HEK293 (cell line): ENCODE results near the gene ETV6.

Source experiments
- HOXA7 ChIP-seq: sonication (generic); formaldehyde crosslinking; IDR thresholded peaks from 2 replicates; pipeline ENCODE4 v1.8.1; 2022; ENCODE audit warnings: missing genetic modification reagents, borderline replicate concordance
- HOXD13 ChIP-seq: sonication (generic); formaldehyde crosslinking; IDR thresholded peaks from 2 replicates; pipeline ENCODE4 v1.8.0; 2022; ENCODE audit warnings: missing genetic modification reagents, borderline replicate concordance
- ZFP3 ChIP-seq: fragments of 450-650 bp; formaldehyde crosslinking; IDR thresholded peaks from 2 replicates; pipeline ENCODE4 v1.5.1; 2016; ENCODE audit warnings: low read depth, missing biosample characterization, missing genetic modification characterization
- ZNF394 ChIP-seq: fragments of 450-650 bp; formaldehyde crosslinking; IDR thresholded peaks from 2 replicates; pipeline ENCODE4 v1.5.1; 2016; ENCODE audit warnings: missing biosample characterization, missing genetic modification characterization, mild to moderate bottlenecking, moderate library complexity, borderline replicate concordance
- ZNF555 ChIP-seq: fragments of 450-650 bp; formaldehyde crosslinking; conservative IDR thresholded peaks from 2 replicates; pipeline ENCODE4 v1.5.1; 2017; ENCODE audit warnings: missing biosample characterization, mild to moderate bottlenecking, missing genetic modification characterization, inconsistent platforms
- TF ChIP-seq, protein P1 (sequence below): fragments of 450-650 bp; formaldehyde crosslinking; IDR thresholded peaks from 2 replicates; pipeline ENCODE4 v1.5.1; 2016; ENCODE audit warnings: missing biosample characterization, missing genetic modification characterization
- TF ChIP-seq, protein P2 (sequence below): fragments of 450-650 bp; formaldehyde crosslinking; IDR thresholded peaks from 2 replicates; pipeline ENCODE4 v1.5.1; 2017; ENCODE audit warnings: missing biosample characterization, missing genetic modification characterization
- TF ChIP-seq, protein P3 (sequence below): fragments of 450-650 bp; formaldehyde crosslinking; IDR thresholded peaks from 2 replicates; pipeline ENCODE4 v1.5.1; 2016; ENCODE audit warnings: missing biosample characterization, missing genetic modification characterization, low read depth
- TF ChIP-seq, protein P4 (sequence below): fragments of 450-650 bp; formaldehyde crosslinking; conservative IDR thresholded peaks from 2 replicates; pipeline ENCODE4 v1.5.1; 2016; ENCODE audit warnings: low read depth, missing biosample characterization, missing genetic modification characterization
- TF ChIP-seq, protein P5 (sequence below): sonication (generic); formaldehyde crosslinking; IDR thresholded peaks from 2 replicates; pipeline ENCODE4 v1.8.1; 2022; ENCODE audit warnings: mild to moderate bottlenecking, moderate library complexity, missing genetic modification reagents

DNA sequence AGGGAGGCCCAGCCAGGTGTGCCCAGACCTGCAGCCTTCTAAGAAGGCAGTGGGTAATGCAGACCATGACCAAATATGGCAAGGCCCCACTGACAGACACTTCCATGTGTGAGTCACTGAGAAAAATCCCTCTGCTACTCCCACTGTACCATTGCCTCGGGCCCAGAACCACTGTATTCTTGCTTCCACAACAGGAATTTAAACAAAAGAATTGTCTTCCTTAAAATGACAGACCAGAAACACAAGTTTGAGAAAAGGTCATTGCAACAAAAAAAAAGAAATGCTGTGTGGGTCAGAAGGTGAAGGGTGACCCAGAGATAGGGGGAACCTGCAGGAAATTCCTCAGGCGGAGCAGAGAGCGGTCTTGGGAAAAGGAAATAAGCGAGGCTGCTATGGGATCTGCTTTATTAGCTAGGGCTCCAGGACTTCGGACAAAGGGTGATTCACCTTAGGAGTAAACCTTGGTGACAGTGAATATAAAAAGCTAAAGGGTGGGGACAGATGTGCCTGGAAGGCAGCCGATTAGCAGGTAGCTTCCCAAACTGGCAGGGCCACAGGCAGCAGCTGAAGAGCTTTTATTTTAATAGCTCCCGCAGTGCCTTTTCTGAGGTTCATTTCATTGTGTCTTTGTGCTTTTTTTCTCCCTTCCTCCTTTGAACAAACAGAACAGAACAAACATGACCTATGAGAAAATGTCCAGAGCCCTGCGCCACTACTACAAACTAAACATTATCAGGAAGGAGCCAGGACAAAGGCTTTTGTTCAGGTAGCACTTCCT, 236.0 kb downstream of the ETV6 start:
- TF ChIP-seq ZFP3 (tag by site-specific recombination) (no peak), HOXD13 (no peak), HOXA7 (CRISPR knock-in tag) (no peak), ZNF394 (tag by site-specific recombination) (no peak), ZNF555 (tag by site-specific recombination) (no peak)
- TF ChIP-seq, protein P1, sequence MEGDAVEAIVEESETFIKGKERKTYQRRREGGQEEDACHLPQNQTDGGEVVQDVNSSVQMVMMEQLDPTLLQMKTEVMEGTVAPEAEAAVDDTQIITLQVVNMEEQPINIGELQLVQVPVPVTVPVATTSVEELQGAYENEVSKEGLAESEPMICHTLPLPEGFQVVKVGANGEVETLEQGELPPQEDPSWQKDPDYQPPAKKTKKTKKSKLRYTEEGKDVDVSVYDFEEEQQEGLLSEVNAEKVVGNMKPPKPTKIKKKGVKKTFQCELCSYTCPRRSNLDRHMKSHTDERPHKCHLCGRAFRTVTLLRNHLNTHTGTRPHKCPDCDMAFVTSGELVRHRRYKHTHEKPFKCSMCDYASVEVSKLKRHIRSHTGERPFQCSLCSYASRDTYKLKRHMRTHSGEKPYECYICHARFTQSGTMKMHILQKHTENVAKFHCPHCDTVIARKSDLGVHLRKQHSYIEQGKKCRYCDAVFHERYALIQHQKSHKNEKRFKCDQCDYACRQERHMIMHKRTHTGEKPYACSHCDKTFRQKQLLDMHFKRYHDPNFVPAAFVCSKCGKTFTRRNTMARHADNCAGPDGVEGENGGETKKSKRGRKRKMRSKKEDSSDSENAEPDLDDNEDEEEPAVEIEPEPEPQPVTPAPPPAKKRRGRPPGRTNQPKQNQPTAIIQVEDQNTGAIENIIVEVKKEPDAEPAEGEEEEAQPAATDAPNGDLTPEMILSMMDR (tag by site-specific recombination) = no peak
- TF ChIP-seq, protein P2, sequence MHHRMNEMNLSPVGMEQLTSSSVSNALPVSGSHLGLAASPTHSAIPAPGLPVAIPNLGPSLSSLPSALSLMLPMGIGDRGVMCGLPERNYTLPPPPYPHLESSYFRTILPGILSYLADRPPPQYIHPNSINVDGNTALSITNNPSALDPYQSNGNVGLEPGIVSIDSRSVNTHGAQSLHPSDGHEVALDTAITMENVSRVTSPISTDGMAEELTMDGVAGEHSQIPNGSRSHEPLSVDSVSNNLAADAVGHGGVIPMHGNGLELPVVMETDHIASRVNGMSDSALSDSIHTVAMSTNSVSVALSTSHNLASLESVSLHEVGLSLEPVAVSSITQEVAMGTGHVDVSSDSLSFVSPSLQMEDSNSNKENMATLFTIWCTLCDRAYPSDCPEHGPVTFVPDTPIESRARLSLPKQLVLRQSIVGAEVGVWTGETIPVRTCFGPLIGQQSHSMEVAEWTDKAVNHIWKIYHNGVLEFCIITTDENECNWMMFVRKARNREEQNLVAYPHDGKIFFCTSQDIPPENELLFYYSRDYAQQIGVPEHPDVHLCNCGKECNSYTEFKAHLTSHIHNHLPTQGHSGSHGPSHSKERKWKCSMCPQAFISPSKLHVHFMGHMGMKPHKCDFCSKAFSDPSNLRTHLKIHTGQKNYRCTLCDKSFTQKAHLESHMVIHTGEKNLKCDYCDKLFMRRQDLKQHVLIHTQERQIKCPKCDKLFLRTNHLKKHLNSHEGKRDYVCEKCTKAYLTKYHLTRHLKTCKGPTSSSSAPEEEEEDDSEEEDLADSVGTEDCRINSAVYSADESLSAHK = no peak
- TF ChIP-seq, protein P3, sequence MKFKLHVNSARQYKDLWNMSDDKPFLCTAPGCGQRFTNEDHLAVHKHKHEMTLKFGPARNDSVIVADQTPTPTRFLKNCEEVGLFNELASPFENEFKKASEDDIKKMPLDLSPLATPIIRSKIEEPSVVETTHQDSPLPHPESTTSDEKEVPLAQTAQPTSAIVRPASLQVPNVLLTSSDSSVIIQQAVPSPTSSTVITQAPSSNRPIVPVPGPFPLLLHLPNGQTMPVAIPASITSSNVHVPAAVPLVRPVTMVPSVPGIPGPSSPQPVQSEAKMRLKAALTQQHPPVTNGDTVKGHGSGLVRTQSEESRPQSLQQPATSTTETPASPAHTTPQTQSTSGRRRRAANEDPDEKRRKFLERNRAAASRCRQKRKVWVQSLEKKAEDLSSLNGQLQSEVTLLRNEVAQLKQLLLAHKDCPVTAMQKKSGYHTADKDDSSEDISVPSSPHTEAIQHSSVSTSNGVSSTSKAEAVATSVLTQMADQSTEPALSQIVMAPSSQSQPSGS (tag by site-specific recombination) = no peak
- TF ChIP-seq, protein P4, sequence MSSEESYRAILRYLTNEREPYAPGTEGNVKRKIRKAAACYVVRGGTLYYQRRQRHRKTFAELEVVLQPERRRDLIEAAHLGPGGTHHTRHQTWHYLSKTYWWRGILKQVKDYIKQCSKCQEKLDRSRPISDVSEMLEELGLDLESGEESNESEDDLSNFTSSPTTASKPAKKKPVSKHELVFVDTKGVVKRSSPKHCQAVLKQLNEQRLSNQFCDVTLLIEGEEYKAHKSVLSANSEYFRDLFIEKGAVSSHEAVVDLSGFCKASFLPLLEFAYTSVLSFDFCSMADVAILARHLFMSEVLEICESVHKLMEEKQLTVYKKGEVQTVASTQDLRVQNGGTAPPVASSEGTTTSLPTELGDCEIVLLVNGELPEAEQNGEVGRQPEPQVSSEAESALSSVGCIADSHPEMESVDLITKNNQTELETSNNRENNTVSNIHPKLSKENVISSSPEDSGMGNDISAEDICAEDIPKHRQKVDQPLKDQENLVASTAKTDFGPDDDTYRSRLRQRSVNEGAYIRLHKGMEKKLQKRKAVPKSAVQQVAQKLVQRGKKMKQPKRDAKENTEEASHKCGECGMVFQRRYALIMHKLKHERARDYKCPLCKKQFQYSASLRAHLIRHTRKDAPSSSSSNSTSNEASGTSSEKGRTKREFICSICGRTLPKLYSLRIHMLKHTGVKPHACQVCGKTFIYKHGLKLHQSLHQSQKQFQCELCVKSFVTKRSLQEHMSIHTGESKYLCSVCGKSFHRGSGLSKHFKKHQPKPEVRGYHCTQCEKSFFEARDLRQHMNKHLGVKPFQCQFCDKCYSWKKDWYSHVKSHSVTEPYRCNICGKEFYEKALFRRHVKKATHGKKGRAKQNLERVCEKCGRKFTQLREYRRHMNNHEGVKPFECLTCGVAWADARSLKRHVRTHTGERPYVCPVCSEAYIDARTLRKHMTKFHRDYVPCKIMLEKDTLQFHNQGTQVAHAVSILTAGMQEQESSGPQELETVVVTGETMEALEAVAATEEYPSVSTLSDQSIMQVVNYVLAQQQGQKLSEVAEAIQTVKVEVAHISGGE (tag by site-specific recombination) = no peak
- TF ChIP-seq, protein P5, sequence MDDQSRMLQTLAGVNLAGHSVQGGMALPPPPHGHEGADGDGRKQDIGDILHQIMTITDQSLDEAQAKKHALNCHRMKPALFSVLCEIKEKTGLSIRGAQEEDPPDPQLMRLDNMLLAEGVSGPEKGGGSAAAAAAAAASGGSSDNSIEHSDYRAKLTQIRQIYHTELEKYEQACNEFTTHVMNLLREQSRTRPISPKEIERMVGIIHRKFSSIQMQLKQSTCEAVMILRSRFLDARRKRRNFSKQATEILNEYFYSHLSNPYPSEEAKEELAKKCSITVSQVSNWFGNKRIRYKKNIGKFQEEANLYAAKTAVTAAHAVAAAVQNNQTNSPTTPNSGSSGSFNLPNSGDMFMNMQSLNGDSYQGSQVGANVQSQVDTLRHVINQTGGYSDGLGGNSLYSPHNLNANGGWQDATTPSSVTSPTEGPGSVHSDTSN (CRISPR knock-in tag) = no peak
